Astrocyte (in vitro differentiated cells and primary cell): ENCODE results near the gene PRRT1.

ENCODE experiments used
- EZH2 ChIP-seq: IDR thresholded peaks from 2 replicates; pipeline ENCODE4 v1.6.1; 2012; ENCODE audit warnings: mild to moderate bottlenecking, low read length, inconsistent platforms; ENCODE audit not compliant: insufficient read depth
- TF ChIP-seq, protein P1 (sequence below): IDR thresholded peaks from 2 replicates; pipeline ENCODE4 v1.5.1; 2011; ENCODE audit warnings: low read depth, mild to moderate bottlenecking, inconsistent platforms, low read length, moderate library complexity; ENCODE audit not compliant: insufficient read depth

- TF ChIP-seq, protein P1, sequence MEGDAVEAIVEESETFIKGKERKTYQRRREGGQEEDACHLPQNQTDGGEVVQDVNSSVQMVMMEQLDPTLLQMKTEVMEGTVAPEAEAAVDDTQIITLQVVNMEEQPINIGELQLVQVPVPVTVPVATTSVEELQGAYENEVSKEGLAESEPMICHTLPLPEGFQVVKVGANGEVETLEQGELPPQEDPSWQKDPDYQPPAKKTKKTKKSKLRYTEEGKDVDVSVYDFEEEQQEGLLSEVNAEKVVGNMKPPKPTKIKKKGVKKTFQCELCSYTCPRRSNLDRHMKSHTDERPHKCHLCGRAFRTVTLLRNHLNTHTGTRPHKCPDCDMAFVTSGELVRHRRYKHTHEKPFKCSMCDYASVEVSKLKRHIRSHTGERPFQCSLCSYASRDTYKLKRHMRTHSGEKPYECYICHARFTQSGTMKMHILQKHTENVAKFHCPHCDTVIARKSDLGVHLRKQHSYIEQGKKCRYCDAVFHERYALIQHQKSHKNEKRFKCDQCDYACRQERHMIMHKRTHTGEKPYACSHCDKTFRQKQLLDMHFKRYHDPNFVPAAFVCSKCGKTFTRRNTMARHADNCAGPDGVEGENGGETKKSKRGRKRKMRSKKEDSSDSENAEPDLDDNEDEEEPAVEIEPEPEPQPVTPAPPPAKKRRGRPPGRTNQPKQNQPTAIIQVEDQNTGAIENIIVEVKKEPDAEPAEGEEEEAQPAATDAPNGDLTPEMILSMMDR = no peak
- no peak for TF ChIP-seq EZH2
These were observed 46.3 kb downstream of the PRRT1 start for GRCh38 chr6:32105433-32105832.
